Trophoblast cell (in vitro differentiated cells and primary cell): ENCODE measurements around the gene PAK1.

Experiments
- DNase-seq, 2 donors: peaks; one replicate each; pipeline ENCODE4 v3.0.0-alpha.2; 2016
- H2AFZ ChIP-seq: 2 replicates; pipeline ENCODE4 v1.6.1; 2013; ENCODE audit warnings: low read length, moderate library complexity, mild to moderate bottlenecking; ENCODE audit not compliant: insufficient read depth, poor library complexity
- H2AK5ac ChIP-seq: 2 replicates; pipeline ENCODE4 v1.6.1; 2013; ENCODE audit warnings: mild to moderate bottlenecking, low read length
- H2BK120ac ChIP-seq: 2 replicates; pipeline ENCODE4 v1.6.1; 2013; ENCODE audit warnings: low read length, mild to moderate bottlenecking, moderate library complexity; ENCODE audit not compliant: insufficient read depth, poor library complexity
- H2BK12ac ChIP-seq: 2 replicates; pipeline ENCODE4 v1.6.1; 2013; ENCODE audit warnings: mild to moderate bottlenecking, low read length, moderate library complexity
- H2BK5ac ChIP-seq: 2 replicates; pipeline ENCODE4 v1.6.1; 2013; ENCODE audit warnings: low read length, low read depth, moderate library complexity, mild to moderate bottlenecking; ENCODE audit not compliant: poor library complexity
- H3K14ac ChIP-seq: 2 replicates; pipeline ENCODE4 v1.6.1; 2013; ENCODE audit warnings: mild to moderate bottlenecking, low read length
- H3K18ac ChIP-seq: 2 replicates; pipeline ENCODE4 v1.6.1; 2013; ENCODE audit warnings: mild to moderate bottlenecking, low read length
- H3K23ac ChIP-seq: 2 replicates; pipeline ENCODE4 v1.6.1; 2013; ENCODE audit warnings: low read length
- H3K27ac ChIP-seq: 2 replicates; pipeline ENCODE4 v1.5.1; 2013; ENCODE audit warnings: low read depth, mild to moderate bottlenecking, inconsistent platforms, low read length, moderate library complexity
- H3K27me3 ChIP-seq: 2 replicates; pipeline ENCODE4 v1.6.1; 2013; ENCODE audit warnings: inconsistent platforms, mild to moderate bottlenecking, low read length, moderate library complexity; ENCODE audit not compliant: insufficient read depth
- H3K36me3 ChIP-seq, 2 experiments: 1 replicate in 1 of 2; 2 replicates in 1 of 2; pipeline ENCODE4 v1.6.1; 2013; ENCODE audit warnings: low read length in 2 of 2, mild to moderate bottlenecking in 2 of 2, moderate library complexity in 1 of 2; ENCODE audit not compliant: insufficient read depth in 2 of 2, control insufficient read depth in 1 of 2
- H3K4ac ChIP-seq: 2 replicates; pipeline ENCODE4 v1.6.1; 2013; ENCODE audit warnings: low read depth, mild to moderate bottlenecking, low read length, moderate library complexity
- H3K4me1 ChIP-seq, 2 experiments: 1 replicate in 1 of 2; 2 replicates in 1 of 2; pipeline ENCODE4 v1.6.1; 2013; ENCODE audit warnings: low read length in 2 of 2, mild to moderate bottlenecking in 2 of 2, moderate library complexity in 1 of 2; ENCODE audit not compliant: insufficient read depth in 2 of 2, control insufficient read depth in 1 of 2
- H3K4me2 ChIP-seq: 2 replicates; pipeline ENCODE4 v1.6.1; 2013; ENCODE audit warnings: inconsistent platforms, mild to moderate bottlenecking, low read length, moderate library complexity
- H3K4me3 ChIP-seq: 2 replicates; pipeline ENCODE4 v1.5.1; 2013; ENCODE audit warnings: mild to moderate bottlenecking, low read depth, low read length, inconsistent platforms
- H3K79me1 ChIP-seq: one replicate; pipeline ENCODE4 v1.6.1; 2013; ENCODE audit warnings: low read length
- H3K79me2 ChIP-seq: 2 replicates; pipeline ENCODE4 v1.6.1; 2013; ENCODE audit warnings: low read length, mild to moderate bottlenecking; ENCODE audit not compliant: control insufficient read depth, insufficient read depth, poor library complexity
- H3K9ac ChIP-seq: 2 replicates; pipeline ENCODE4 v1.6.1; 2013; ENCODE audit warnings: mild to moderate bottlenecking, low read length
- H3K9me3 ChIP-seq: 2 replicates; pipeline ENCODE4 v1.6.1; 2013; ENCODE audit warnings: low read depth, mild to moderate bottlenecking, control low read depth, inconsistent platforms, low read length; ENCODE audit not compliant: insufficient read depth
- H4K12ac ChIP-seq: 2 replicates; pipeline ENCODE4 v1.6.1; 2013; ENCODE audit warnings: low read depth, mild to moderate bottlenecking, low read length, moderate library complexity
- H4K8ac ChIP-seq: 2 replicates; pipeline ENCODE4 v1.6.1; 2013; ENCODE audit warnings: low read depth, mild to moderate bottlenecking, low read length, moderate library complexity
- H4K91ac ChIP-seq: one replicate; pipeline ENCODE4 v1.6.1; 2013; ENCODE audit warnings: low read depth, mild to moderate bottlenecking, low read length, moderate library complexity
- WGBS: extraction: QIAGEN DNeasy Blood & Tissue Kit; methylation state at CpG from one replicate; pipeline ENCODE4 v1.1.7; 2013; ENCODE audit warnings: missing lambda C conversion rate; ENCODE audit not compliant: insufficient read length, insufficient coverage; ENCODE audit errors: extremely low coverage; 5-methylcytosine and 5-hydroxymethylcytosine counted together

Gene PAK1

GRCh38 chr11:77512092-77512491 lies 38.2 kb upstream of the PAK1 start:
- no CpG with 5 or more reads among the region's 2 CpGs for WGBS

GRCh38 chr11:77510851-77511250 lies 37.0 kb upstream of the PAK1 start:
- Histone ChIP-seq H3K79me2 (no peaks in the 10 kb centered on the region), H3K27me3 (no peaks in the 10 kb centered on the region), H3K4me2 (no peak overlapping the region), H3K4me1 (no peaks in the 10 kb centered on the region), H3K79me1 (no peaks in the 10 kb centered on the region), H4K12ac (no peak overlapping the region), H2AFZ (no peak overlapping the region), H4K91ac (no peak overlapping the region), H2AK5ac (no peak overlapping the region), H3K9ac (no peak overlapping the region), H3K27ac (no peak overlapping the region), H2BK120ac (no peak overlapping the region), H3K4ac (no peak overlapping the region), H3K23ac (no peak overlapping the region), H3K9me3 (no peaks in the 10 kb centered on the region), H3K14ac (no peak overlapping the region), H4K8ac (no peak overlapping the region), H3K4me3 (no peak overlapping the region), H2BK12ac (no peak overlapping the region), H3K18ac (no peak overlapping the region), H3K36me3 (no peaks in the 10 kb centered on the region), H2BK5ac (no peak overlapping the region)
- no CpG with 5 or more reads among the region's 1 CpG for WGBS
- no peak for DNase-seq

More at GRCh38 chr11:77512092-77512491, 38.2 kb upstream of the PAK1 start:
- H3K14ac ChIP-seq: no peak overlapping the region
- DNase-seq: no peak
- H3K79me1 ChIP-seq: no peaks in the 10 kb centered on the region
- H3K27ac ChIP-seq: no peak overlapping the region
- no peak overlapping the region for H2BK12ac ChIP-seq
- no peaks in the 10 kb centered on the region for H3K79me2 ChIP-seq
- H4K8ac ChIP-seq: no peak overlapping the region
- H3K4ac ChIP-seq: no peak overlapping the region
- H3K27me3 ChIP-seq: no peaks in the 10 kb centered on the region
- H3K23ac ChIP-seq: no peak overlapping the region
- H4K91ac ChIP-seq: no peak overlapping the region
- H3K4me3 ChIP-seq: no peak overlapping the region
- H4K12ac ChIP-seq: no peak overlapping the region
- H3K4me1 ChIP-seq: no peaks in the 10 kb centered on the region
- no peak overlapping the region for H3K18ac ChIP-seq
- H3K9ac ChIP-seq: no peak overlapping the region
- H2AK5ac ChIP-seq: no peak overlapping the region
- no peak overlapping the region for H2BK120ac ChIP-seq
- no peak overlapping the region for H3K4me2 ChIP-seq
- H2AFZ ChIP-seq: no peak overlapping the region
- no peaks in the 10 kb centered on the region for H3K9me3 ChIP-seq
- H2BK5ac ChIP-seq: no peak overlapping the region
- no peaks in the 10 kb centered on the region for H3K36me3 ChIP-seq

GRCh38 chr11:77510095-77510494 lies 36.2 kb upstream of the PAK1 start:
- Histone ChIP-seq H2BK12ac (no peak overlapping the region), H3K9ac (no peak overlapping the region), H4K91ac (no peak overlapping the region), H3K4me1 (no peaks in the 10 kb centered on the region), H3K79me2 (no peaks in the 10 kb centered on the region), H3K27ac (no peak overlapping the region), H3K4me3 (no peak overlapping the region), H2AFZ (no peak overlapping the region), H2AK5ac (no peak overlapping the region), H3K36me3 (no peaks in the 10 kb centered on the region), H3K9me3 (no peaks in the 10 kb centered on the region), H3K79me1 (no peaks in the 10 kb centered on the region), H4K12ac (no peak overlapping the region), H3K4me2 (no peak overlapping the region), H3K4ac (no peak overlapping the region), H3K18ac (no peak overlapping the region), H4K8ac (no peak overlapping the region), H3K27me3 (no peaks in the 10 kb centered on the region), H3K14ac (no peak overlapping the region), H3K23ac (no peak overlapping the region), H2BK120ac (no peak overlapping the region), H2BK5ac (no peak overlapping the region)
- WGBS: no CpG with 5 or more reads among the region's 3 CpGs
- DNase-seq: no peak

- Histone ChIP-seq H3K79me2 (no peaks in the 10 kb centered on the region), H3K4me3 (no peak overlapping the region), H3K27me3 (no peaks in the 10 kb centered on the region), H3K4me2 (no peak overlapping the region), H3K18ac (no peak overlapping the region), H3K27ac (no peak overlapping the region), H3K4ac (no peak overlapping the region), H3K9ac (no peak overlapping the region), H2AK5ac (no peak overlapping the region), H3K9me3 (no peaks in the 10 kb centered on the region), H3K4me1 (no peaks in the 10 kb centered on the region), H4K91ac (no peak overlapping the region), H3K23ac (no peak overlapping the region), H3K79me1 (no peaks in the 10 kb centered on the region), H3K36me3 (no peaks in the 10 kb centered on the region), H3K14ac (no peak overlapping the region), H2BK120ac (no peak overlapping the region), H2BK12ac (no peak overlapping the region), H4K8ac (no peak overlapping the region), H2AFZ (no peak overlapping the region), H2BK5ac (no peak overlapping the region), H4K12ac (no peak overlapping the region)
- WGBS: no CpG with 5 or more reads among the region's 2 CpGs
- no peak for DNase-seq
Measured at GRCh38 chr11:77508019-77508418, 34.1 kb upstream of the PAK1 start.
